ENCODE measurements around the gene MICB.
A peak's percentile ranks its signal among the peaks of the same experiment; 100 is the strongest.
"Not testable (repeated sequence)": the region's sequence is repeated elsewhere in the genome, so short reads cannot be mapped to it uniquely, and the experiment has no call there.

The MICB gene

GRCh38 chr6:31476515-31477139 lies 21.3 kb upstream of the MICB start:
- no peak for DNase-seq

- DNase-seq, result no peak
Observed at GRCh38 chr6:31477521-31477920, 20.4 kb upstream of the MICB start.

- DNase-seq, result no peak
Observed at GRCh38 chr6:31478186-31478950, 19.6 kb upstream of the MICB start.

- no peak for DNase-seq
Observed at GRCh38 chr6:31479151-31479932, 18.6 kb upstream of the MICB start.

GRCh38 chr6:31479933-31480535 lies 17.9 kb upstream of the MICB start:
- no peak for DNase-seq

- DNase-seq, result no peak
Observed at GRCh38 chr6:31480574-31480973, 17.4 kb upstream of the MICB start.

GRCh38 chr6:31483392-31483791 lies 14.6 kb upstream of the MICB start:
- no peak for DNase-seq

- no peak for DNase-seq
Observed at GRCh38 chr6:31485055-31485454, 12.9 kb upstream of the MICB start.

- not testable (repeated sequence) for DNase-seq
Observed at GRCh38 chr6:31486065-31486837, 11.7 kb upstream of the MICB start.

- not testable (repeated sequence) for DNase-seq
Observed at GRCh38 chr6:31487674-31488073, 10.3 kb upstream of the MICB start.

- DNase-seq, result no peak
Observed at GRCh38 chr6:31489086-31489485, 8.9 kb upstream of the MICB start.

GRCh38 chr6:31490115-31490873 lies 7.7 kb upstream of the MICB start:
- DNase-seq, result no peak

- DNase-seq, result not testable (repeated sequence)
Observed at GRCh38 chr6:31493550-31493874, 4.4 kb upstream of the MICB start.

- DNase-seq, result peak; percentile 61
Observed at GRCh38 chr6:31493875-31494694, 3.9 kb upstream of the MICB start.

- no peak for DNase-seq
Observed at GRCh38 chr6:31495580-31495979, 2.4 kb upstream of the MICB start.

GRCh38 chr6:31496826-31497225 lies 1.1 kb upstream of the MICB start:
- not testable (repeated sequence) for DNase-seq

GRCh38 chr6:31498748-31499147 lies 803 bp downstream of the MICB start:
- DNase-seq, result no peak

- not testable (repeated sequence) for DNase-seq
Observed at GRCh38 chr6:31499648-31500047, 1.7 kb downstream of the MICB start.

- DNase-seq, result no peak
Observed at GRCh38 chr6:31502586-31502985, 4.6 kb downstream of the MICB start.

GRCh38 chr6:31509036-31509435 lies 11.1 kb downstream of the MICB start:
- DNase-seq, result not testable (repeated sequence)

GRCh38 chr6:31510007-31510406 lies 12.1 kb downstream of the MICB start:
- no peak for DNase-seq

Data from activated T-cell treated with anti-CD3 and anti-CD28 coated beads for 4 hours (primary cell).